Measurements from ENCODE around the gene HSD17B2. TPM values are rescaled to one million over a fixed set of nuclear protein-coding genes. Genes with fewer than 3 reads are reported as not detected.

HSD17B2 gene
- total RNA-seq, 4 donors from 2014 or later: not detected

DNA sequence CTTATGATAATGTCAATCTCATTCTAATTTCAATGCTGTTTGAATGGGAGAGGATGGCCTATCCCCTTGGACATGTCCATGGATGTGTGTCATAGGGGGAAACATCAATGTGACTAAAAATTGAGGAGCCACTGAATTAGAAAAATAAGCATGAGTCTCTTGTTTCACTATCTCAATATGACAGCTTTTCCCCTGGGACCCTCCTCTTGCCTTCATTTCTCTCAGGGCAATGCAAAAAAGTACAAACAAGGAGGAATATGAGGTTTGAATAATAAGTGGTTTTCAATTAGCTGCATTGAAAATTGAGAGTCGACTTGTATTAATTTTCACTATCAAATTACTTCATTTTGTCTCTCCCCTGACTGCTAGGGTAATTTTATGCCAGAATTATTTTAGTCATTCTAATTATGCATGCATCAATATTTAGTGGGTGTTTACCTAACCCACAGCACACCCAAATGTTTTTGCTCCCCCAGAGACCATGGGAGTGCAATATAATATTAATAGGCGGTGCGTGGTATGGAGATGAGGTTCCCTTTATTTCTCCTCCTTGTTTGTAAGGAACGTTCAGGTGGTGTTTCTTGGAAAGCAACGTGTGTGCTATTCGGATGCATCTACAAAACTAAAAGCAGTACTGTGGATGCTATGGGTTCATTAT lies 17.0 kb upstream of the HSD17B2 start:
- no peak for TF ChIP-seq CTCF (IDR thresholded peaks at IDR 0.05)
- TF ChIP-seq POLR2A (IDR thresholded peaks at IDR 0.05): no peak
- no peak for TF ChIP-seq EP300 (IDR thresholded peaks at IDR 0.05)
- no peaks in the 10 kb centered on the region for H3K4me1 ChIP-seq
- no peaks in the 10 kb centered on the region for H3K36me3 ChIP-seq
- H3K27ac ChIP-seq: no peak overlapping the region
- DNase-seq (ENCODE audit: low spot score in 2 of 2): no peak
- peaks cover 0 to 7% (median 3%) of the 10 kb centered on the region in 4 donors for H3K9me3 ChIP-seq
- H3K4me3 ChIP-seq: no peak overlapping the region
- 74 to 75% methylated on average over 6 of the region's 6 CpGs for WGBS, 2 donors
- H3K27me3 ChIP-seq: no peaks in the 10 kb centered on the region

DNA sequence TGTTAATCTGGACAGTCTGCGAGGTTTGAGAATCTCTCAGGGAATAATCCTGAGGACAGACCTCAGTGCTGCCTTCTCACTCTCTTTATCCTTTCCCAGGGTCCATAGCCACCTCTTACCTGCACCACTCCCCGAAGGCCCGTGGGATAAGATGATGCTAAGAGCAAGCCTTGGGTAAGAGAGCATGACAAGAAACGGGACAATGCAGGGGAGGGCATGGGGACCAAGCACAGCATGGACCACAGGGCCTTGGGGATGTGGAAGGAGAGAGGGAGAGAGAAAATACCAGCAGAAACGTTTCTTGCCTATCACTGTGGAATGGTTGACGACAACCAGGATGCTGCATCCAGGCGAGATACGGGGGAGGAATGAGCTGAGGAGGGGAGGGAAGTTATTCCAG lies 15.5 kb upstream of the HSD17B2 start:
- 61 to 67% methylated on average over 8 of the region's 8 CpGs for WGBS, 2 donors
- no peaks in the 10 kb centered on the region for H3K36me3 ChIP-seq

DNA sequence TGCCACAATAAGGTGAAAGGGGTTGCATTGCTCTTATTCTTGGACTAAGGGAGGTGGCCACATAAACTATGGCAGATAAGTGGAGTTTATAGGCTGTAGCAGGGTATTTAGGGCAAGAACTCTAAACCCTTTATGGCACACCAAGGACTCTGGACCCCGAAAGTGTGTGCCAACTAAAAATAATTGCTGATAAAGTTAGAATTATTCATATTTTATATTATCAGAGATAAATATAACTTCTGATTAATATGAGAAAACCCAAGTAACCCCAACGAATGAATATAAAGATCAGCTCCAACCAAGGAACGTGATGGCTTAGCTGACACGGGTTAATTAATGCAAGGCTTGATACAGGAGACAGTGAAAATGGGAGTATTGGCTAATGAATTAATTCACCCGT lies 15.0 kb upstream of the HSD17B2 start:
- 87 to 91% methylated on average over 5 of the region's 5 CpGs for WGBS, 2 donors
- Histone ChIP-seq H3K9me3 (peaks cover 0 to 4% (median 2%) of the 10 kb centered on the region in 4 donors), H3K4me1 (no peaks in the 10 kb centered on the region), H3K27ac (no peak overlapping the region), H3K4me3 (no peak overlapping the region), H3K27me3 (no peaks in the 10 kb centered on the region), H3K36me3 (no peaks in the 10 kb centered on the region)
- TF ChIP-seq EP300 (IDR thresholded peaks at IDR 0.05) (no peak), CTCF (IDR thresholded peaks at IDR 0.05) (no peak), POLR2A (IDR thresholded peaks at IDR 0.05) (no peak)
- no peak for DNase-seq (ENCODE audit: low spot score in 2 of 2)

More for the DNA sequence above, 15.5 kb upstream of the HSD17B2 start:
- Histone ChIP-seq H3K4me1 (no peaks in the 10 kb centered on the region), H3K9me3 (peaks cover 0 to 7% (median 3%) of the 10 kb centered on the region in 4 donors), H3K27me3 (no peaks in the 10 kb centered on the region), H3K27ac (no peak overlapping the region), H3K4me3 (no peak overlapping the region)
- no peak for DNase-seq (ENCODE audit: low spot score in 2 of 2)
- TF ChIP-seq POLR2A (IDR thresholded peaks at IDR 0.05): no peak
- no peak for TF ChIP-seq EP300 (IDR thresholded peaks at IDR 0.05)
- TF ChIP-seq CTCF (IDR thresholded peaks at IDR 0.05): no peak

DNA sequence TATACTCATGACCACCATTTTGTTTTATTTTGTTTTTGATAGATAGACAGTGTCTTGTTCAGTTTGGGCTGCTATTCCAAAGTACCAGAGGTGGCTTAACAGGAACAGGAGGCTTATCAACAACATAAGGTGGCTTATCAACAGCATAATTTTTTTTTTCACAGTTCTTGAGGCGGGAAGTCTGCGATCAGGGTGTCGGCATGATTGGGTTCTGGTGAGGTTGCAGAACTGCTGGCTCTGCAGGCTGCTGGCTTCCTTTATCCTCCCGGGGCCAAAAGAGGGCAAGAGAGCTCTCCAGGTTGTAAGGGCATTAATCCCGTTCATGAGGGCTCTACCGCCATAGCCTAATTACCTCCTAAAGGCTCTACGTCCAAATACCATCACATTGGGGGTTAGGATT lies 11.8 kb upstream of the HSD17B2 start:
- DNase-seq (ENCODE audit: low spot score in 2 of 2): no peak
- H3K4me3 ChIP-seq: no peak overlapping the region
- TF ChIP-seq EP300 (IDR thresholded peaks at IDR 0.05): no peak
- TF ChIP-seq POLR2A (IDR thresholded peaks at IDR 0.05): no peak
- TF ChIP-seq CTCF (IDR thresholded peaks at IDR 0.05): no peak
- no peaks in the 10 kb centered on the region for H3K27me3 ChIP-seq
- no peaks in the 10 kb centered on the region for H3K4me1 ChIP-seq
- 77 to 79% methylated on average over 7 of the region's 7 CpGs for WGBS, 2 donors
- no peaks in the 10 kb centered on the region for H3K9me3 ChIP-seq
- H3K36me3 ChIP-seq: no peaks in the 10 kb centered on the region
- H3K27ac ChIP-seq: no peak overlapping the region

DNA sequence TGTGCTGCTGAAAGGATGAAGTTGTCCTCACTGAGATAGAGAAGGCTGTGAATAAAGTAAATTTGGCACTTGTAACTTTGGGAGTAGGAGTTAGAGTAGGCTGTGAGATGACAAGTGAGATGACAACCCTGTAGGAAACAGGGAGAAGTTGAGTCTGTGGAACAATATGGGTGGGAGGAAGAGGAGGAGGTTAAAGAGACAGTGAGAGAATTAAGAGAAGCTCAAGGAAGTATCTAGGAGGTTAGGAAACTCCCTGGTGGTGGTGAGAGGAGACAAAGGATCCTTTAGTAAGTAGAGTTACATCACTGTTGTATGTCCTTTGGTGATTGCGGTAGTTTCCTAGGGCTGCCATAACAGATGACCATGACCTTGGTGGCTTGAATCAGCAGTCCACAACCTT lies 10.7 kb upstream of the HSD17B2 start:
- Histone ChIP-seq H3K36me3 (no peaks in the 10 kb centered on the region), H3K4me1 (no peaks in the 10 kb centered on the region), H3K9me3 (no peaks in the 10 kb centered on the region), H3K27ac (no peak overlapping the region), H3K4me3 (no peak overlapping the region), H3K27me3 (no peaks in the 10 kb centered on the region)
- 58 to 64% methylated on average over 1 of the region's 1 CpG for whole genome bisulfite sequencing, 2 donors
- TF ChIP-seq POLR2A (IDR thresholded peaks at IDR 0.05) (no peak), CTCF (IDR thresholded peaks at IDR 0.05) (no peak), EP300 (IDR thresholded peaks at IDR 0.05) (no peak)
- DNase-seq (ENCODE audit: low spot score in 2 of 2): no peak

All from tibial nerve (tissue), 4 donors.